Stomach (tissue), 9 donors: Measurements from ENCODE around the gene ELOF1. TPM values are rescaled to one million over a fixed set of nuclear protein-coding genes. Genes with fewer than 3 reads are reported as not detected.

Experiments used
- DNase-seq, 2 donors: peaks; one replicate each; pipeline versions ENCODE4 v3.0.0 to v3.0.0-alpha.2; 2013 to 2019
- H3K27ac ChIP-seq, 5 donors: fragments of 200-600 bp in 4 of 5; sonication (generic) in 4 of 5; one replicate each; pipeline ENCODE4 v1.5.1; 2013 to 2019; ENCODE audit warnings: mild to moderate bottlenecking in 1 of 5, moderate library complexity in 1 of 5
- H3K27me3 ChIP-seq, 3 donors: fragments of 200-600 bp; sonication (generic); one replicate each; pipeline ENCODE4 v1.5.1; 2017 to 2019; ENCODE audit warnings: mixed run types in 1 of 3
- H3K36me3 ChIP-seq, 4 donors: fragments of 200-600 bp; sonication (generic); 1 replicate in 3 of 4; 2 replicates in 1 of 4; pipeline ENCODE4 v1.5.1; 2016 to 2019
- H3K4me1 ChIP-seq, 4 donors: fragments of 200-600 bp; sonication (generic); one replicate each; pipeline ENCODE4 v1.5.1; 2016 to 2019
- H3K4me3 ChIP-seq, 4 donors: fragments of 200-600 bp; sonication (generic) in 3 of 4; one replicate each; pipeline ENCODE4 v1.5.1; 2016 to 2019; ENCODE audit warnings: mild to moderate bottlenecking in 1 of 4
- H3K9me3 ChIP-seq, 4 donors: fragments of 200-600 bp; sonication (generic); one replicate each; pipeline ENCODE4 v1.5.1; 2016 to 2019
- EP300 ChIP-seq: sonication (generic); formaldehyde crosslinking; IDR thresholded peaks from one replicate; pipeline ENCODE4 v1.6.1; 2017; ENCODE audit warnings: antibody characterized with exemption
- POLR2A ChIP-seq, 4 donors: fragments of 450-650 bp; IDR thresholded peaks; one replicate each; pipeline ENCODE4 v1.6.1; 2016; ENCODE audit warnings: antibody characterized with exemption in 4 of 4, control low read depth in 2 of 4, mild to moderate bottlenecking in 1 of 4, moderate library complexity in 1 of 4
- POLR2AphosphoS5 ChIP-seq, 3 donors: sonication (generic); formaldehyde crosslinking; IDR thresholded peaks; one replicate each; pipeline ENCODE4 v1.6.1; 2016; ENCODE audit warnings: antibody characterized with exemption in 3 of 3
- WGBS, 5 donors: extraction: QIAGEN DNeasy Blood & Tissue Kit in 3 of 5; methylation state at CpG; one replicate each; pipeline versions ENCODE4 v1.1.5 to v1.1.7; 2013 to 2018; 5-methylcytosine and 5-hydroxymethylcytosine counted together
- intact Hi-C: fragments of 100-400 bp; cut with DNase I; formaldehyde crosslinking; loops from one replicate; pipeline ENCODE4 v1.15.1; 2023; ENCODE audit warnings: low total_unique reads
- polyA plus RNA-seq, 3 donors: library from polyadenylated mRNA; stranded (reverse); fragments of 200-250 nt; gene quantifications; one replicate each; pipeline ENCODE4 v1.2.3, GENCODE V29; 2013
- total RNA-seq, 5 donors: library from RNA; depleted of rRNA; stranded (reverse); fragments of >200 nt; gene quantifications; one replicate each; pipeline versions ENCODE4 v1.1.0 to v1.2.3, GENCODE V29; 2014 to 2016
- TF ChIP-seq, protein P1 (sequence below), 7 experiments: fragments of 450-650 bp in 4 of 7; fragments of 200-600 bp in 3 of 7; sonication (generic) in 3 of 7; IDR thresholded peaks; one replicate each; pipeline ENCODE4 v1.5.1; 2016 to 2019; ENCODE audit warnings: antibody characterized with exemption in 7 of 7, control low read depth in 2 of 7, mild to moderate bottlenecking in 1 of 7
- donor health status: healthy with polysubstance abuse.
- donor health status: Bipolar disorder and iron deficiency.
- donor health status: healthy.

Gene ELOF1
- total and polyA plus RNA-seq, 8 donors: 2.3 to 96.4 (median 25.4) TPM

- intact Hi-C loops: no loop called here
- H3K4me1 ChIP-seq: peaks cover 23 to 57% (median 44%) of the 10 kb centered on the region in 4 donors
- peak; percentile 41 to 87 for DNase-seq
- H3K9me3 ChIP-seq: no peaks in the 10 kb centered on the region
- H3K27me3 ChIP-seq: no peaks in the 10 kb centered on the region
- H3K27ac ChIP-seq: peak overlapping the region in 1 of 5 donors; percentile 92
- WGBS, 5 donors: 9 to 16% (median 12%) methylated on average over 9 of the region's 9 CpGs
- peak overlapping the region; percentile 65 to 99 (median 95) for H3K4me3 ChIP-seq
- peaks cover 0 to 11% (median 9%) of the 10 kb centered on the region in 4 donors for H3K36me3 ChIP-seq
- TF ChIP-seq EP300: no peak
- TF ChIP-seq, protein P1, sequence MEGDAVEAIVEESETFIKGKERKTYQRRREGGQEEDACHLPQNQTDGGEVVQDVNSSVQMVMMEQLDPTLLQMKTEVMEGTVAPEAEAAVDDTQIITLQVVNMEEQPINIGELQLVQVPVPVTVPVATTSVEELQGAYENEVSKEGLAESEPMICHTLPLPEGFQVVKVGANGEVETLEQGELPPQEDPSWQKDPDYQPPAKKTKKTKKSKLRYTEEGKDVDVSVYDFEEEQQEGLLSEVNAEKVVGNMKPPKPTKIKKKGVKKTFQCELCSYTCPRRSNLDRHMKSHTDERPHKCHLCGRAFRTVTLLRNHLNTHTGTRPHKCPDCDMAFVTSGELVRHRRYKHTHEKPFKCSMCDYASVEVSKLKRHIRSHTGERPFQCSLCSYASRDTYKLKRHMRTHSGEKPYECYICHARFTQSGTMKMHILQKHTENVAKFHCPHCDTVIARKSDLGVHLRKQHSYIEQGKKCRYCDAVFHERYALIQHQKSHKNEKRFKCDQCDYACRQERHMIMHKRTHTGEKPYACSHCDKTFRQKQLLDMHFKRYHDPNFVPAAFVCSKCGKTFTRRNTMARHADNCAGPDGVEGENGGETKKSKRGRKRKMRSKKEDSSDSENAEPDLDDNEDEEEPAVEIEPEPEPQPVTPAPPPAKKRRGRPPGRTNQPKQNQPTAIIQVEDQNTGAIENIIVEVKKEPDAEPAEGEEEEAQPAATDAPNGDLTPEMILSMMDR (IDR thresholded peaks at IDR 0.05): peak in 5 of 7 experiments; percentile 44 to 70 (median 61)
- no peak for TF ChIP-seq POLR2A (IDR thresholded peaks at IDR 0.05)
- TF ChIP-seq POLR2AphosphoS5 (IDR thresholded peaks at IDR 0.05): no peak
Observed at GRCh38 chr19:11560404-11561051, 1.5 kb upstream of the ELOF1 start.

DNA sequence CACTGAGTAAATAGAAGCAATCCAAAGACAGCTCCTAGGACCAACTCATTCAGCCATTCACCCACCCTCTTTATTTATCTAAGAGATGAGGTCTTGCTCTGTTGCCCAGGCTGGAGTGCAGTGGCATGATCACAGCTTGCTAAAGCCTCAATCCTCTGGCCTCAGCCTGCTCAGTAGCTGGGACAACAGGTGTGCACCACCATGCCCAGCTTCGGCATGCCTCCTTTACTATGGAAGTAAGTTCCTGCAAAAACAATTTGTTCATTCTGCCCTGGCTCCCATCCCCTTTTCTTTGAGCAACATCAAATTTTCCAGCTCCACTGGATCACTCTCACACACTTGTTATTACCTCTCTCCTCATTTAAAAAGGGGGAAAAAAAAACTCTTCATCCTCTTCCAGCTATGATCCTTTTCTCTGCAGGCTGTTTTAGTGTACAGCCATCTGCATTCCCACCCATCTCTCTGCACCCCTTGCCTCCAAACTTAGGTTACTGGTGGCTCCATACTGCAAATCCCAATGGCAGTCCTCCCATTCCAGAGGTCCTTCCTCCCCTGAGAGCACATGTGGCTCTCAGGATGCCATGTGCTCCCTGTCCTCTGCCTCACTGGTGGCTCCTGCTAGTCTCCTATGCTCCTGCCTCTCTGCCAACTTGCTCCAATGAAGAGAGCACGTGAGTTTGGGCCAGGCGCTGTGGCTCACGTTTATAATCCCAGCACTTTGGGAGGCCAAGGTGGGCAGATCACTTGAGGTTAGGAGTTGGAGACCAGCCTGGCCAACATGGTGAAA is 2.2 kb downstream of the ELOF1 start:
- TF ChIP-seq POLR2A (IDR thresholded peaks at IDR 0.05): no peak
- TF ChIP-seq EP300: no peak
- TF ChIP-seq, protein P1 (IDR thresholded peaks at IDR 0.05): no peak
- TF ChIP-seq POLR2AphosphoS5 (IDR thresholded peaks at IDR 0.05): no peak
- 69 to 88% (median 82%) methylated on average over 4 of the region's 4 CpGs for WGBS, 5 donors
- H3K27ac ChIP-seq: no peak overlapping the region
- DNase-seq: no peak
- no peak overlapping the region for H3K4me3 ChIP-seq
- H3K36me3 ChIP-seq: peaks cover 25 to 48% (median 45%) of the 10 kb centered on the region in 4 donors
- intact Hi-C loops: no loop called here
- H3K9me3 ChIP-seq: no peaks in the 10 kb centered on the region
- H3K27me3 ChIP-seq: no peaks in the 10 kb centered on the region
- H3K4me1 ChIP-seq: peaks cover 23 to 47% (median 45%) of the 10 kb centered on the region in 4 donors

GRCh38 chr19:11555246-11555645 is 3.8 kb downstream of the ELOF1 start:
- H3K9me3 ChIP-seq: no peaks in the 10 kb centered on the region
- WGBS, 5 donors: 86 to 87% (median 87%) methylated on average over 6 of the region's 6 CpGs
- no peak overlapping the region for H3K4me3 ChIP-seq
- H3K27ac ChIP-seq: no peak overlapping the region
- peaks cover 25 to 54% (median 48%) of the 10 kb centered on the region in 4 donors for H3K36me3 ChIP-seq
- DNase-seq: no peak
- TF ChIP-seq, protein P1 (IDR thresholded peaks at IDR 0.05): no peak
- TF ChIP-seq EP300 (no peak), POLR2AphosphoS5 (IDR thresholded peaks at IDR 0.05) (no peak), POLR2A (IDR thresholded peaks at IDR 0.05) (no peak)
- intact Hi-C loops: no loop called here
- peaks cover 21 to 42% (median 37%) of the 10 kb centered on the region in 4 donors for H3K4me1 ChIP-seq
- no peaks in the 10 kb centered on the region for H3K27me3 ChIP-seq

DNA sequence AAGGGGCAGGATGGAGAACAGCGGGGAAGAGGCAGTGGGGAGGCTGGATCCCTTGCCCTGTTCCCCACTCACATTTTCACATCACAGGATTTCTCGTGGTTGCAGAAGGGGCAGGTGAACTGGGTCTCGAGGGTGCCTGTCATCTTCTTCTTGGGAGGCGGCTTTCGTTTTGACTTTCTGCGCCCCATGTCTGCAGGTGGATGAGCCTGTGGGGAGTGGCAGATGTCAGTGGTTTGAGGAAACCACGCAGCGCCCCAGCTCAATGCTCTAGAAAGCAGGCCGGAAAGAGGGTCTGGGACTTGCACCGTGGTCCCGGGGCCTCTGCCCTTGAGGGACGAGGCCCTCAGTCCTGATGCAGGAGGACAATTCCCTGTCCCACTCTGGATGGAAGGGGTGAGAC is 4.9 kb downstream of the ELOF1 start:
- H3K36me3 ChIP-seq: peaks cover 25 to 62% (median 55%) of the 10 kb centered on the region in 4 donors
- no peaks in the 10 kb centered on the region for H3K27me3 ChIP-seq
- 76 to 87% (median 85%) methylated on average over 12 of the region's 12 CpGs for WGBS, 5 donors
- TF ChIP-seq POLR2A (IDR thresholded peaks at IDR 0.05) (no peak), POLR2AphosphoS5 (IDR thresholded peaks at IDR 0.05) (no peak), EP300 (no peak)
- TF ChIP-seq, protein P1 (IDR thresholded peaks at IDR 0.05): no peak
- H3K27ac ChIP-seq: no peak overlapping the region
- H3K4me3 ChIP-seq: no peak overlapping the region
- no peak for DNase-seq
- H3K9me3 ChIP-seq: no peaks in the 10 kb centered on the region
- intact Hi-C loops: no loop called here
- H3K4me1 ChIP-seq: peaks cover 13 to 38% (median 29%) of the 10 kb centered on the region in 4 donors
